Hematopoietic multipotent progenitor cell treated with erythropoietin and hydrocortisone succinate and interleukin-3 and kit ligand, for 4 days (in vitro differentiated cells): ENCODE data around the gene GUCY1A1.
A peak's percentile ranks its signal among the peaks of the same experiment; 100 is the strongest.

Experiments used
- DNase-seq: peaks from one replicate; pipeline ENCODE4 v3.0.0-alpha.2; 2015

GUCY1A1 gene

DNA sequence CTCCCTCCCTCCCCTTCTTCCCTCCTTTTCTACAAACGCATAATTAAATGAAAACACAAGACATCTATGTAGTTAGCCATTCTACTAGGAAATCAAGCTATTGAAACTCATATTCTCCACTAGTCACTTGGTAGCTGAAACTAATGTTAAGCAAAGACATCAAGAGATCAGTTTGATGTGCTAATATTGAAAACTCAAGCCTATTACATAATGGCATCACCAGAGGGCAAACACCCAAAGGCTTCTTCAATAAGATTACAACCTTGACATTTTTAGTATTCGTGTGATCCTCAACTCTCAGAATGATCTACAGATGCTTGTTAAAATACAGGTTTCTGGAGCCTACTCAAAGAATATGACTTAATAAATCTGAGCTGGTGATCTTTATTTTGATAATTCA lies 6.2 kb upstream of the GUCY1A1 start:
- DNase-seq, result no peak

DNA sequence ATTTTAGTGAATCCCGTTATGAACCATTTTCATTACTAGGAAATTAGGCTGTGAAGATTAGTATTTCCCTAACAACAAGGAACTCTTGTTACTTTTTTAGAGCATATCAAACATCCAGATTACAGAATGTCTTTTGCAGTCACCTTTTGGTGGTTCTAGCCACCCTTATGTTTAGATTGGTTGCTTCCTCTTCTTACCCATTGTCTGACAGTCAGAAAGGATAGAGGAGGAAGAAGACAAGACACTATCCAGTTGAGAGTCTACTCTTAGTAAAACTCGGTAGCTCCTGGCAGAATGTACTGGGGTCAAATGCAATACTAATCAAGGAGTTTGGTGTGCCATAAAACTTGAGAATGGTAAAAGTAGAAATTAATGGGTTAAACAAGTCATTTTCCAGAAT lies 1.6 kb upstream of the GUCY1A1 start:
- peak; percentile 31 for DNase-seq

DNA sequence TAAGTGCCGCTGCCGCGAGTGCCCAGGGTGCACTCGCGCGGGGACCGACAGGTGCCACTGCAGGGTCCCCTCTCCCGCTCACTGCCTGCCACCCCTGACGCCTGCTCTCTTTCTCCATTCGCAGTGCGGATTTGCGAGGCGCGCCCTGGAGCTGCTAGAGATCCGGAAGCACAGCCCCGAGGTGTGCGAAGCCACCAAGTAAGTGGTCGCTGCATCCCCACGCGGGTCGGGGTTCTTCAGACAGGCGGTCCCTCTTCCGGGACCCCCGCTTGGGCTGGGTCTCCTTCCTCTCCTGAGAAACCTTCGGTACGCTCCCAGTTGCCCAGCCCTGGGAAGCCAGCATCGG lies 547 bp downstream of the GUCY1A1 start:
- peak; percentile 86 for DNase-seq

DNA sequence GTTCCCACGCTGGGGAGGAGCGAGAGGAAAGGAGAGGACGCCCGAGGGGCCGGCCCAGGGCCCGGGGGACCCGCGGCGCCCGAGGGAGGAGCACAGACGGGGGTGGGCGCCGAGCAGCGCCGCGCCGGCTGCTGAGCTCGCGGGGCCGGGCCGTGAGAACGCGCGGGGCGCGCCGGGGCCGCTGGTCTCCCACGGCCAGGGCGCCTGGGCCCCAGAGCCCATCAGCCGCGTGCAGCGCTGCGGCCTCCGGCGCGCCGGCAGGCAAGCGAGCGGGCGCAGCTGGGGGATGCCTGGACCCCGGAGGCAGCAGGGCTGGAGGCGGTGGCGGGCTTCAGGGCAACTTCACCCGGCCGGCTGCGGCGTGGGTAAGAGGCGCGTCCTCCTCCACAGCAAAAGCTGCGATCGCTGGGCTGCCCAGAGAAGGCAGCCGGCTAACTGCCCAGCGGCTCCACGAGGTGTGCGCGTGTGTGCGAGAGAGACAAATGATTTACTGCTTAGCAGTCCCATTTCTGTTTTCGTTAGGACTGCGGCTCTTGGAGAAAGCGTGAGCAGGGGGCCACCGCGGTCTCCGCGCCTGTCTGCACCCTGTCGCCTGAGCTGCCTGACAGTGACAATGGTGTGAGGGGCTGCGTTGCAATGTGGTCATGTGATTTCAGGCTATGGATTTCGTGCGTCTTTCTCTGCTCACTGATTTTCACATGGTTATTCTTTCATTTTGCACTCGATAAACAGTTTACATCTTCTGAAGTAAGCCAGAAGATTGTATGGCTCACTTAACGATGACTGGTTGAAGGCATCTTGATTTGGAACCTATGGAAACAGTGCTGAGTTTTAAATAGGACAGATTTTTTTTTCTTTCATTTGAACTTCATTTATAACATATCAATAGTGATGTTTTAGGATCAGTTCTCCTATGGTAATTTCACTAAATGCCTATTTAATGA lies 1.2 kb downstream of the GUCY1A1 start:
- peak; percentile 85 for DNase-seq

DNA sequence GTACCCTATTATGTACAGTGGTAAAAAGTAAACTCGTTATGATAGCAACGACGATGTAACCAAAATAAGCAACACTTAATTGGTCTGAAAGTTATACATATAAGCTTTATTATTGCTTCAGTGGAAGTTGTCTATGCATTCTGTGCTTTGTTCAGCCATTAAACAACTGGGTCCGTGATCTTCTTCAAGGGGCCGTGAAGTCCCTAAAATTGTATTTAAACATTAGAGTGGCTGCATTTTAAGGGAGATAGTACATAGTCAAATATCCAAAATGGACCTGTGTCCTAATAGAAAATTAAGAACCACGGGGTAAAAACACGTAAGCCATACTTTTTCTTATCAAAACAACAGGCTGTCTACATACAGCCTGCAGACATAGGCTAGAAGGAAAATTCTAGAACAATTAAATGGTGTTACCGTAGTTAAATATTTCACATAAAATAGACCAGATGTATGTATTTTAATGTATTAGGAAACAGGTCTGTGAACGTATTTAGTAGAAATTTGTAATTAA lies 2.1 kb downstream of the GUCY1A1 start:
- DNase-seq, result peak; percentile 70

DNA sequence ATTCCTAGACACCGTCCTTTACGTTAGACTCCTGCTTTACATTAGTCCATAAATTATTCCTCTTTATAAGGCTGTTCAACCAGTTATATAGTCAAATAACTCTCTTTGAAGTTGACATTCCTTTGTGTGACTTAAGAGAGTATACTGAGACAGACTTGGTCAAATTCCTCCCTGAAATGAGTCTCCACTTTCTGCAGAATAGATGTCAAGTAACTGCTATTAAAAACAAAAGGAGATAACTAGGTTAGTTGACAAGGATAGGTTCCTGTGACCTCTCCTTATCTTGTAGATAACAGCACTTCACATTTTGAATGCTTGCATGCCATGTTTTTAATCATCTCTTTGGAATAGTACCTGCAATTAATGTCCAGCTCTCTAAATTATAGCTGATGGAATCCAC lies 5.7 kb downstream of the GUCY1A1 start:
- DNase-seq, result no peak

DNA sequence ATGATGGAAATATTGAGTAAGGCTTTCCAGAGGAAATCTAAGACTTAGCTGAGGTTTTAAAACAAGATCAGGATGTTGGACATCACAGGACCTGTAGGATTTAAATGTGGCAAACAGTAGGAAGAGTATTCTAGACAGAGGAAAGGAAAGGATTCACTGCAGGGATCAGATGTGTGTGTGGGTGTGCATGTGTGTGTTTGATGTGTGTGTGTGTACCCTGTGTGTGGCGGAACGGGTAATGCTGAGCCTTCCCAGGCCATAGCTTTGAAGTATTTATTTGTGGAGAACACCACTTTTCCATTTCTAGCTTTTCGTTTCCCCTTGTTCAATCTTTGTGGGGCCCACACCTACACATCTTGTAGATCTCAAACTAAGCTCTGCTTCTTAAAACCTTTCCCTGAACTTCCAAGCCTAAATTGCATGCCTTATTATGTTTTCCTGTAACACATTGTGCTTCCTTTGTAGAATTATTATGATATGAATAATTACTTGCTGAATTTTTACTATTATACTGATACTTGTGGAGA lies 6.9 kb downstream of the GUCY1A1 start:
- DNase-seq, result no peak

DNA sequence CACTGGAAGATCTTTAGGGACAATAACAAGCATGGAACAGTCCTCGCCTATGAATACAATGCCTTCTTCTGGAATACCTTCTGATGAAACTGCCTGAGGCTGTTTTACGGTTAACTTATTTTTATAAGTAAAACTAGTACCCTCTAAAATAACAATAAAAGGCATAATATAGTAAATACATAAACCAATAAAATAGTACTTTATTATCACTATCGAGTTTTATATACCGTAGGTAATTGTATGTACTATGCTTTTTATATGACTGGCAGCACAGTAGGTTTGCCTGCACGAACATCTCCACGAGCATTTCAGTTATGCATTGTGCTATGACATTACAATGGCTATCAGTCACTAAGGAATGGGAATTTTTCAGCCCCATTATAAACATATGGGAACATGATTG lies 8.0 kb downstream of the GUCY1A1 start:
- DNase-seq, result no peak

DNA sequence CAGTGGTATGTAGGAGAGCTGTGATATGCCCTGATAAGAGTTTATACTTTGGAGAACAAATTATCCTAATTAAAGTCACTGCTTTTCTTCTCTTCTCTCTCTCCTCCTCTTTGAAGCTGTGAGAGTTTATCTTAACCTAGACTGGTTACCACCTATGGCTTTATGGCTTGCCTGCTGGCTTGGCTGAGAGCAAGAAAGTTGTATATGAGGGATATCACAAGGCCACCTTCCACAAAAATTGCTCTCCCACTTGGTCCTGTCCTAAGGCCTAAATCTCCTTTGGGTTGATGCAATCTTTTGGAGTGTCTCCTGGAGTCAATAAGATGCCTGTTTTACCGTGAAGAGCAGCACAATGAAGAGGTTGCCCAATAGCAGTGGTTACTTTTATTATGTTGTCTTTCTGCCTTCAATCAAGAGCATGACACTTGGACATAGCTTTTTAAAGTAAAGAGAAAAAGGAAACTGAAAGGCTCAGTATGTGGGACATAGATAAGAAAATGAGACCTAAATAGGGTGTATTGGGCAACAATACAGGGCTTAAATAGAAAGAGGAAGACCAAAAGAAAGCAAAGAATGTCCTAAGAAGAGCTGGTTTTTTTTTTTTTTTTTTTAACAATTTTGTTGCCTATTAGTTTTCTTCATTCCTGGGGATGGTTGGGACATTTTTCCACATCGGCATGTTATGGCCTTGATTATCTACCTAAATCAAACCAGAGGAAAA lies 9.2 kb downstream of the GUCY1A1 start:
- DNase-seq, result peak; percentile 95

DNA sequence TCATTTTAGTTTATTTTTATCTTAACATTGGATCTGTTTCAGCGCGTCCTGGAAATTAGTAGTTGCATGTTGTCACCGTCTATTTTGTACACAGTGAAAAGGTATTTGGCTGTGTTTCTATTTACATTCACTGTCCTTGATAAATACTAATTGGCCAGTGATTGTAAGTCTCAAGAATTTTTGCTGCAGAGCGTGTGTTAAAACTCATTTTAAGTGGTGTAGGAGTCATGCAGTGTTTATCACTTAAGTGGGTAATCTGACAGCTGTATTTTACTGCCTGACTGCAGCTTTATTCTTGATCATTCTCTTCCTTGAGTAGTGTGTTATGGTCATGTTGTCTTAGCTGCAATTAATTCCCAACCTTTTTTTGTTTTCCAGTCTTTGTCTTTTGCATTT lies 9.8 kb downstream of the GUCY1A1 start:
- DNase-seq, result peak; percentile 49

DNA sequence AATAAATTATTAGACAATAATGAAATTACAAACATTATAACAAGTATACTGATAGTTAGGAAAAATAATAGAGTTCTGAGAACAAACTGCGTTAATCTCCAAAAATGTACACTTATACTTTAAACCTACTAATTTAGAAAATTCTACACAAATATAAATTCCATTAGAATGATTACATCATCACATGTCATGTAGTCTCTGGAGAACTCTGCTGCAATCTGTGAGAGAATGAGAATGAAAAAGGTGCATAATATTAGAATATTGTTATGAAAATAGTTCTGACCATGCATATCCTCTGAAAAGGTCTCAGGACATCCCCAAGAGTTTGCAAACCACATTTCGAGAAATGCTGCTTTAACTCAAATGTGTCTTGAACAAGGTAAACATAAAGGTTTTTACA lies 11.4 kb downstream of the GUCY1A1 start:
- no peak for DNase-seq

DNA sequence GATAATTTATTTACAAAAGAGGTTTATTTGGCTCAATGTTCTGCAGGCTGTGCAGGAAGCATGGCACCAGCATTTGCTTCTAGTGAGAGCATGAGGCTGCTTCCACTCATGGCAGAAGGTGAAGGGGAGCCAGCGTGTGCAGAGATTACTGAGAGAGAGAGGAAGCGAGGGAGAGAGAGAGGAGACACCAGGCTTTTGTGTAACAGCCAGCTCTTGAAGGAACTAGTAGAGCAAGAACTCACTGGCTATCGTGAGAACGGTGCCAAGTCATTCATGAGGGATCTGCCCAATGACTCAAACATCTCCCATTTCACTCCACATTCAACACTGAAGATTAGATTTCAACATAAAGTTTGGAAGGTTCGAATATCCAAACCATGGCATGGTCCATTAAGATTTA lies 12.7 kb downstream of the GUCY1A1 start:
- peak; percentile 59 for DNase-seq

DNA sequence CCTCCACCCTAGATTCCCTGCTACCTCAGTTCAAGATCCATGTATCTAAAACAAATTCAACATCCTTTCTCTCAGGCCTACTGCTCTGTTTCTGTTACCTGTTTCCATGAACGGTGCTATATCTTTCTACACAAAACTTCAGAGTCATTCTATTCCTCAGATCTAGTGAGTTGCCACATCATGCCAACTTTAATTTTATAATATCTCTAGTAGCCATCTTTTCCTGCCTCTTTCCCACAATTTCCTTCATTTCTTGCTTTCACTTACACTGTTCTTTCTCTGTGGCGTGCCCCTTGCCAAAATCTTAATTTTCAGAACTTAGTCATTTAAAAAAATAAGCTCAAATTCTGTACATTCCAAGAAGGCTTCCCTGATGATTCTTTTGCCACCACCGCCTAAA lies 15.2 kb downstream of the GUCY1A1 start:
- DNase-seq, result peak; percentile 59

DNA sequence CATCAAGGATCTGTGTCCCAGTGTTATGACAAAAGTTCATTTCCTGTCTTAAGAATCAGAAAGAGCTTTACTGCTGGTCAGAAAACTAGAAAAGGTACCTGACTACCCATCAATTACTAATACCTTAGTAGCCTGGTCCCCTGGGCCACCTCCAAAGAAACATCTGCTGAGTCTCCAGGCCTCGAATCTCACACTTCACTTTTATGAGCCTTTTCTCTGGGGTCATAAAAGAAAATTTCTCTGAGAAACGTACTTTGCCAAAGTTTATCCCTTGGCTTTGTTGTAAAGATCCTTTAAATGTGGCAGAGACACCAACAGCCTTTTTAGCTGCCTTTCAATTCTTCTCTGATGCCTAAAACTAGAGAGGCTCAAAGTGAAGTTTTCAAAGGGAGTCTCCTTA lies 17.8 kb downstream of the GUCY1A1 start:
- no peak for DNase-seq

DNA sequence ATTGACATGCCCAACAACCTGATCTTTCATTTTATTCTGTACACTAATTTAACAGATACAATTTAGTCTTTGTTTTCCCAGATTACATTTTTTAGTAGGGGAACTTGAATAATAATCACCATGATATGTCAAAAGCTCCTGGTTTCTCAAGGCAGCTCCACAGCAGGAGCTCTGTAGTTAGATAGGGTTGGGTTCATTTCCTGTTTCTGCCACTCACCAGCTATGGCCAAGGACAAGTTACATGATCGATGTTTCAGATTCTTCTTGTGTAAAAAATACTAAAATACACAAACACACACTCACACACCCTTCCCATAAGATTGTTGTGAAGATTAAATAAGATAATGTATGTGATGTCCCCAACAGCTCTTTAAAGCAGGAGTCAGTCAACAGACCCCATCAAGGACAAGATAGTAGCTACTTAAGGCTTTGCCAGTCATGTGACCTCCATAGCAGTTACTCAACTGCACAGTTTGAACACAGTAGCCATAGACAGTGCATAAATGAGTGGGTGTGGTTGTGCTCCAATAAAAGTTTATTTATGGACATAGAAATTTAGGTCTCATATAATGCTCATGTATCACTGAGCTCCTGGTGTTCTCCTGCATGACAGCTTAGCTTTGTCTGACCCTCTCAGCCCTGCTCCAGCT lies 18.4 kb downstream of the GUCY1A1 start:
- DNase-seq, result peak; percentile 65

DNA sequence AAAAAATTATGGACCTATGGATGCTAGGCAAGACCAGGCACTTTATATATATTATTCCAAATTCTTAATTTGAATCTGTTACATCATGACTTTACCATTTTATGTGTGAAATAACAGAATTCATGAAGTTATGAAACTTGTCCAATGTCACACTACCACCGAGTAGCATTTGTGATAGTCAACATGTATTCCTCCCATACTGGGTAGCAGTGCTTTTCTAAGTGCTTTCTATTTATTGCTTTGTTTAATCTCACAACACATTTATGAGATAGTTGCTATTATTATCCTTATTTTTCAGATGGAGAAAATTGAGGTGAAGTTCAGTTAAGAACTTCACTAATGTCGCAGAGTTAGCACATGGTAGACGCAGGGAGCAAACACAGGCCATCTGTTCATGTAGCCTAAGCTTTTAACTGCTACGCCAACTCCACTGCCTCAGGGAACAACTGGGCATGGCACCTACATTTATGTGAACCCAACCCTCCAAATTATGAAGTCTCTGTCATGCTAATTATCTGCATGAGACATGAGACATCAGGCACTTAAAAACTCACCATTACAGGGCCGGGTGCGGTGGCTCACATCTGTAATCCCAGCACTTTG lies 20.8 kb downstream of the GUCY1A1 start:
- DNase-seq, result no peak

DNA sequence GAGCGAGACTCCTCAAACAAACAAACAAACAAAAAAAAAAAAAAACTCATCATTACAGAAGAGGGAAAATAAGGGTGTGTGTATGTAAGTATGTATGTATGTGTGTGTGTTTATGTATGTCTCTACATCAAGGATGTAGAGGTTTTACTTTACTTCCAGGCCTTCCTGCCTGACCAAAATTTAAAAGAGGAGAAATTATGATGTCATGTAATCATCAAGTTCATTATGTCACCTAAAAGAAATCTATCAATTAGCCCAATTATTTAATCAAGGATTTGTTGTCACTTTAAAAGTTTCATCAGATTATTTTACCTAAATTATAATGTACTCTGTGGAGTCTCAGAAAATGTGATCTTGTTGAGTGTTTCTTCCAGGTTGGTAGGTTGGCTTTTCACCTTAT lies 21.6 kb downstream of the GUCY1A1 start:
- no peak for DNase-seq

DNA sequence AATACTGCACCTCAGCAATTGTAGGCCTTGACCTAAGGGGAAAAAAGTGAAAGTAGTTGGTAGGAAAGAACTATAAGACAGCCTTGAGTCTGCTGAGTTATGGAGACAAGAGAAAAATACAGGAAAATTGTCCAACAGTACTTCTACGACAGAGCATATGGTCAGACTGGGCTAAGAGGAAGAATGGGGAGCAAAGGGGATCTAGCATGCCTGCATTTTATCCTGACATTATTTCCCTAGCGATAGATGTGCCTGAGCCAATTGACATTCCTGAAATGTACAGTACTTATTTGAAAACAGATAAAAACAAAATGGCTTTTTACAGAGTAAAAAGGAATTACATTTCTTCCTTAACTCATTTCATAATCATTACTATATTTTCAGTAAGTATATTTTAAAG lies 22.2 kb downstream of the GUCY1A1 start:
- no peak for DNase-seq

DNA sequence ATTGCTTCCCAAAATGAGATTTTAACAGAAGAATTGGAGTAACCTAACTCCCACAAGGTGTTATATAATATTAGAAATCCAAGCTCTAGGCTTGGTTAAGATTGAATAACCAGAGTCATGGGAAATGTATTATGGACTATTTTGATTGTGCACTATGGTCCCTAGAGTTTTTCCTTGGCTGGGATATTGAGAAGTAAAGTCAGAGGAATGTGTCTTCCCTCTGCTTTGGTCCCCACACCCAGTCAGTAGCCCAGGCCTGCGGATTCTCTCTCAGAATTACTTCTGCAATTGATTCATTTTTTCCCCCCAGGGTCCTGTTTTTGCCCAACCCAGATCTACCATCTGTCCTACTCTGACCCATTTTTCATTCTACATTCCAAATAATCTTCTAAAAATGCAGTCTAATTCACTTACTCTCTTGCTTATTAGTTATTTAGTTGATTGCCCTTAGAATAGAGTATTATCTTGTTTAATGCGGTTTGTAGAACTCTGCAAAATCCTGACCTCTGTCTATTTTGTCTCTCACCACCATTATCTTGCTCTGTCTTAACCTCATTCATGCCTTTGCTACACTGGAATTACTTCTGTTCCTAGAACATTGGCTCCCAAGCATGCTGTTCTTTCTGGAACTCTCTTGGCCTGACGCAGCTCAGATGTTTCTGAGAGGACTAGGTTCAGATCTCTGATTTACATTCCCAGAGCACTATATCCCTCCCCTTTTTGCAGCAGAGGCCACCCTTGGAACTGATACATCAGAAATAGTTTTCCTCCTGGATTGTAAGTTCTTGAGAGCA lies 23.6 kb downstream of the GUCY1A1 start:
- no peak for DNase-seq

DNA sequence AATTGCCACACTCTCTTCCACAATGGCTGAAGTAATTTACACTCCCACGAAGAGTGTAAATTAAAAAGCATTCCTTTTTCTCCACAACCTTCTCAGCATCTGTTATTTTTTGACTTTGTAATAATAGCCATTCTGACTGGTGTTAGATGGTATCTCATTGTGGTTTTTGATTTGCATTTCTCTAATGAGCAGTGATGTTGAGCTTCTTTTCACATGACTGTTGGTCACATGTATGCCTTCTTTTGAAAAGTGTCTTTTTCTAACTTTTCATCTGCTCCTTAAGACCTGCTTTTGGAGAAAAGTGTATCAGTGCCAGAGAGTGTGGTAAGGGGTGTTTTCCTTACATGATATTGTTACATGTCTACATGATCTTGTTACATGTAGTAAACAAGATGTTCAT lies 25.7 kb downstream of the GUCY1A1 start:
- no peak for DNase-seq

DNA sequence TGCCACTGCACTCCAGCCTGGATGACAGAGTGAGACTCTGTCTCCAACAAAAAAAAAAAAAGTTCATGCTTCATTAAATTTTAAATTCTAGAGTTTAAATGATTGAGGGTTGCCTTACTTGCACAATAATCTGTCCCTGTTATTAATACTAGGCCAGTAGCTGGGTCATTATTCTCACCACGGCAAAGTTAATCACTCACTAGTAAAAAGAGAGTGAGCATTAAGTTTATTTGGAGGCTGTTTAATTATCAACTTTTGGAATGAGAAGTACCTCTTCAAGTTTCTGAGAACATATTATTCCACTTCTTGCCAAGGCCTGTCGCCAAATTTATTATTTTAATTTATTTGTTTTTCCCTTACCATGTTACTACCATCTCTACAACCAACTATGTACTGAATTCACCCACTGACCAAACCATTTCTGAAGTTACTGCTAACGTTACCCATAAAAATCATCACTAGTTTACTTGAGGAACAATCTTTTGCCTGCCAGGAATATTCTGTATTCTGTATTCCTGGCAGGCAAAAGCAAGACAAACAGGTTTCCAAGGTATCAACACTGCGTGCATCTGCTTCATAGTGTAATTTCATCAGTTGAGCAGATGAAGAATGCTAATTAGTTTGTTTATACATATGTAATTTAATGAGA lies 26.5 kb downstream of the GUCY1A1 start:
- no peak for DNase-seq
